Endometrial microvascular endothelial cells (primary cell): ENCODE measurements around the gene NAPG. TPM values are rescaled to one million over a fixed set of nuclear protein-coding genes. Genes with fewer than 3 reads are reported as not detected.

Source experiments
- in situ Hi-C: cut with HindIII; loops from 2 replicates; pipeline ENCODE4 v1.10.0; 2017; ENCODE audit warnings: low sequenced_read_pairs, low pct_unique_long_range_greater_than_20kb; ENCODE audit errors: inconsistent ontology term
- total RNA-seq: library from RNA; depleted of rRNA; stranded (reverse); fragments of >200 nt; gene quantifications from one replicate; pipeline ENCODE4 v1.2.3, GENCODE V29; 2015; ENCODE audit errors: inconsistent ontology term

The NAPG gene
- total RNA-seq = 23.5 TPM

DNA sequence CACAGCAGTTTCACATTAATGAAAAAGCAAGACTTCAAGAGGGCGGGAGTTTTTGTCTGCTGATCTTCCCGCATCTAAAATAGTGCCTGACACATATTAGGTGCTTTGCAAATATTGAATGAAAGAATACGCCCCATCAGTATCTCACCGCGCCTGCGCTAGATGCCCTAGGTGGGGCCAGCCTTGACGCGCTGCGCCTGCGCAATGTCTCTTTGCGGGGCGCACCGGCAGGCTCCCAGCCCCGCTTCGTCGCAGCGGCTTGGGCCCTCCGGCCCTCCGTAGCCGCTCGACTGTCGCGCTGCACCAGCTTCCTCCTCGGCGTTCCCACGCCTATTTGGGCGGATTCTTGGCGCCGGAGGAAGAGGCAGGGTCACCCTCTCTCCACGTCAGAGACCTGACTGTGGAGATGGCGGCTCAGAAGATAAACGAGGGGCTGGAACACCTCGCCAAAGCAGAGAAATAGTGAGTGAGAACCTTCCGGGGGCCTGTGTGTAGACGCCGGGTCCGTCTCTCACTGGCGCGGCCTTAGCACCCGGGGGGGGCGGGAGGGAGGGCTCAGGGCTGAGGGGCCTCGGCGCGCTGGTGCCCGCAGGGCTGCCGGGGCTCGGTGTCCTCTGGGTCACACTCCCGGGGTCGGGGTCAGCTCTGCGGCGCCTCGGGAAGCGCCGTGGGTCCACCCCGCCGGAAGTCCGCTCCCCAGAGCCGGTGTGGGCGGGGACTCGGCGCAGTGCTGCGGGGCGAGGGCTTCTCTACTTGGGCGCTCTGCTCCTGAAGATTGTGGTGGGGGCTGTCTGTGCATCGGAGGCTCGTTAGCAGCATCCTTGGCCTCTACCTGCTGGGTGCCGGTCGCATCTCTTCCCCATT, at the start of gene NAPG:
Gene NAPG (plus strand): TSS at position 331 of the 864 bp plus-strand sequence. CDS start 76 bp downstream, at position 407.
- in situ Hi-C loops = no loop called here

DNA sequence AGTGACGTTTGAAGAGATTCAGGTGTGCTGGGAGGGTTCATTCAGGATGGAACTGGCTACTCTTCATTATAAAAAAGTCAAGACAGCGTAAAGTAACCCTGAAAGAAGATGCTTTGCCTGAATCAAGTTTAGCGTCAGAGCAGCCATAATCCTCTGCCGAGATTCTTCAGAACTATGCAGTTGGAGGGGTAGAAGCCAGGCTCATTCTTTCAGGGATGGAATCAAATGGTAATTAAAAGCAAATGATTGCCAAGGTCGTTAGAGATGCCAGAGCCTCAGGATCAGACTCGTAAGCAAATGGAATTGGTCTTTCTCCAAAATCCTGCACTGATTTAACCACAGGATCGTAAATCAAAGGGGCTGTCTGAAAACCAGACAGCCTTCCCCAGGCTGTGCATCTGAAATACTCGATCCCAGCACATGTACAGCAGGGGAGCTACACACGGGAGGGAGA, 49.5 kb upstream of the NAPG start:
- in situ Hi-C loops = no loop called here

DNA sequence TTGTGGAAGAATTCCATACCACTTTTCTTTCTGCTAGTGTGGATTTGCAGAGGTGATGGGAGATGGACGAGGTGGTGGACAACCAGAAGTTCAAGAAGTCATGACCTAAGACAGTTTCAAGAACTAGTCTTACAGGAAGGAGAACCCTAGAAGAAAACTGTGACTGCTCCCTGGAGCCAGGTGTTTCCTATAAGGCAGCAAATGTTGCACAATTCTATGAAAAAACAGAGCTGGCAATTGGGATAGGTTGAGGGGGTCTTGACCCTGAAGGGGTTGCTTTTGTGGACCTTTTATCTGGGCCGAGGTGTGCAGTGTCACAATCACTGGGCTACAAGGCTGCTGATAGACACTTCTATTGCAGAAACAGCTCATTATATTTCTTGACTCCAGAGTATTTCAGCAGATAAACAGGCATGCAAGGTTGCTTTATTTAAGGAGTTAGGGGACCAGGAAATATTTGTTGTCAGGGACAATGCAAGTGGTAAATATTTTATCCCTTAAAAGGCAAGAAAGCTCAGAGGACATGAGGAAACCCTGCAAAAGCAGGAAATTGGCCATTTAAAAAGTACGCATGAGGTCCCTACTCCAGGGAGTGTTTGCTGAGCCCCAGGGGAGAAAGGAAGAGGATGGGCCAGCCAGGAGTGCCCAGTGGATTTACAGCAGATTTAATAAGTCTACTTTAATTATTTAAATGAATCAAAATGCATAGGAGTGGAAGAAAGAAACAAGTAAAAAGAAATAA, 48.5 kb upstream of the NAPG start:
- in situ Hi-C loops = no loop called here

DNA sequence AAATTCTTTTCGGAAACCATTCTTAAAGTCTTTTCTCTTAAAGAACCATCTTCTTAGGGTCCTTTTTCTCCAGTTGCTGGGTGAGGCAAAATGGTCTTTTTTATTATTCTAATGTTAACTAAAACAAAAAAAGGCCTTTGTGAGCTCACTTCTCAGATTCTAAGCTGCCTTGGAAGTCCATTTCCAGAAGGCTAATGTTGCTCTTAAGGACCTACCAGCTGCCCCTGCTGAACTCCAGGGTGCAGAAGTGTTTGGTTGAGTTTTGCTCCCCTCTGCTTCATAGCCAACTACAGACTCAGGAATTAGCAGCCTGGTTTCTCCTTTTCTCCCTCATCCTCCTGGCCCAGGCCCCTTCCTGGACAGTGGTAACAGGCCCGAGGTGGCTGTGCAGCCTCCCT, 48.0 kb upstream of the NAPG start:
- in situ Hi-C loops = no loop called here

DNA sequence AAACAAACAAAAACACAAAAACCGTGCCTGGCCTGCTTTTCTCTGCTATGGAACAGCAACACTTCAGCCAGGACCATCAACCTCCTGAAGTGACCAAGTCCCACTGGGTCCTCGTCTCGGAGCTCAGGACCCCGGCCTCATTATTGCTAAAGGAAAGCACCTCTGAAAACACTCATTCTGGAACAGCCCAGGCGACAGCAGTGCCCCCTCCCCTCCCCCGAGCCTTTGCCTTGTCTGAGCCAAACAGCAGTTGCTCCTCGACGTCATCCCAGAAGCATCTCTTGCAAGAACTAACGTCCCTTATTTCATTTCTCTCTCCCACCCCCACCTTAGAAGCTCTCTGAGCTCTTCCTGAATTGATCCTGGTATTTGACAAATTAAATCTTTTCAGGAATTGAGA, 44.0 kb upstream of the NAPG start:
- in situ Hi-C loops = no loop called here

DNA sequence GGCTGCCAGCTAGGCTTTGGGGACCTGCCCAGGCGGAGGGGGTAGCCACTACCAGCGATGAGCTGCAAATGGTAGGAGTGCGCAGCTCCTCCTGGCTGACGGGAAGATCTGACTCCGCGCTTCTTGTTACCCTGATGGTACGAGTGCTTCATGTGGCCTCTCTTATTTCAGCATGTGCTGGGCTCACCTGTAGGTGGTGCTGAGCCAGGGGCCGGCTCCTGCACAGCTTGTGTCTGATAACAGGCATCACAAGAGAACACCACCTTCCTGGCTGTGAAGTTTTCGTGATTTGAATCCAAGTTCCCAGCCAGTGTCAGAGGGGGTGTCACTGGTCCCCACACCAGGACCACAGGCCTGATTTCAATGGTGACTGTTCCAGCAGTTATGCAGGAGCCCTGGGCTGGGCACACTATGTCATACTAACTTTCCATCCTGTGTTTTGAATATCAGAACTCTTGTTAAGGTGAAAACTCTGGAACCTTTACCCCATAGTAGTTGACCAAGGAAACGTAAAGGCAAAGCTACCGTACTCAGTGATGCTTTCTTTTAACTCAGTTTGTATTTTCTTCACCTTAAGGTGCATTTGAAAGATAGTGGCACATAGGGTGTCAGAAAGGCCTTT, 43.4 kb upstream of the NAPG start:
- in situ Hi-C loops = no loop called here

DNA sequence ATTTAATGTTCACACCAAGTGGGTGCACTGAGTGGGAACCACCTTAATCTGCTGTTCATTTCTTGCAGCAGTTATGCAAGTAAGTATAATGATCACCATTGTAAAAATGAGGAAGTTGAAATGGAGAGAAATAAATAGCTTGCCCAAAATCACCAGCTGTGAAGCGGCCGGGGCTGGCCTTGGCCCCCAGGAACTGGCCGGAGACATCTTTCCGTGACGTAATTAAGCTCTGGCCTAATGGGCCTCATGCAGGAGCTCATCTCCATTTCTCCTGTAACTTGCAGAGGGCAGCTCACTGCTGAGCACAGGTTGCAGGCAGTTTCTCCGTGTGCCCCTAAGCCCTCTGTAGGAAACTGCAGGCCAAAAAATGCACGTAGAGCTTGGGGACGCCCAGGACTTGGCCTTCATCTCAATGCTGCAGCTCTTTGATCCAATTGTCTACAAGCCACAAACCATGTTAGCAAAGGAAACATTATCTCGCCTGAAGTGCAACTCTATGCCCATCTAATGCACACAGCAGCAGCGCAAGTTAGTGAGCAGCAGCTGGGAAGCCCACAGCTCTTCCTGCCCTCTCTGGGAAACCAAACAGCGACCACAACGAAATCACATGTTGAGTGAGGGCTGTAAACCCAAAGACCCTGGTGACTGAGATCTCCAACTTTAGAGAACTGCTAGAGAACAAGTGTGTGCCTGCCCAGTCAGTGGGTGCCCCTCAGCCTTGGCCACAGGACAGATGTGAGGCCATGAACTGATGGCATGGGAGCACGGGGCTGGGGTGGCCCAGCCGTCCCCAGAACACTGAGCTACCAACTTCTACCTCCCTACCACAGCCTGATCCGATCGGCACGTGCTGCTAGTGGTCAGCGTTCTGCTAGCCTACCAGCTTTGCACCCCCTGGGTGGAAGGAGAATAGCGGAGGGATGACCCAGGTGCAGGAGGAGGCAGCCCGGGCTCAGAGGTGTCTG, 42.6 kb upstream of the NAPG start:
- in situ Hi-C loops = no loop called here

DNA sequence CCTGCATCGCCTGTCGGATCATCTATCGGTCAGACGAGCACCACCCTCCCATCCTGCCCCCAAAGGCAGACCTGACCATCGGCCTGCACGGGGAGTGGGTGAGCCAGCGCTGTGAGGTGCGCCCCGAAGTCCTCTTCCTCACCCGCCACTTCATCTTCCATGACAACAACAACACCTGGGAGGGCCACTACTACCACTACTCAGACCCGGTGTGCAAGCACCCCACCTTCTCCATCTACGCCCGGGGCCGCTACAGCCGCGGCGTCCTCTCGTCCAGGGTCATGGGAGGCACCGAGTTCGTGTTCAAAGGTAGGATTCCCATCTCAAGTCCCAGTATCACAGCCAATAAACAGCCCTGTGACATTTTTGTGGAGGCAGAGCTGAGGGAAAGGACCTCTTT, 40.4 kb upstream of the NAPG start:
- in situ Hi-C loops = no loop called here

DNA sequence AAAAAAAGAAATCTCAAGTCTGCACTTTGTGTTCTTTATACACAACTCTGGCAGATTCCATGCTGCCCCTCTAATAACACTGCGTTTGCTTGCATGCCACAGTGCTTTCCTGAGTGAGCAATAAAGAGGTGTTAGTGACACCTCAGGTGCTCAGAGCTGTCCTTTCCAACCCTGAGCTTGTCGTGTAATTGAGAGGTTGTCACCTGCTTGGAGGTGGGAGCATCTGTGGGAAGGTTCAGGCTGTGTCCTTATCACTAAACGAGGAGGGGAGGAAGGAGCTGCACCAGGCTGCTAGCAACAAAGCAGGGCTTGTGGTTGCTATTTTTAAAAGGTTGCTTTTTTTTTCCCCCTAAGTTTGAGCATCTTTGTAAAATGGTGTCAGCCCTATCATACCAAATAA, 39.5 kb upstream of the NAPG start:
- in situ Hi-C loops = no loop called here

DNA sequence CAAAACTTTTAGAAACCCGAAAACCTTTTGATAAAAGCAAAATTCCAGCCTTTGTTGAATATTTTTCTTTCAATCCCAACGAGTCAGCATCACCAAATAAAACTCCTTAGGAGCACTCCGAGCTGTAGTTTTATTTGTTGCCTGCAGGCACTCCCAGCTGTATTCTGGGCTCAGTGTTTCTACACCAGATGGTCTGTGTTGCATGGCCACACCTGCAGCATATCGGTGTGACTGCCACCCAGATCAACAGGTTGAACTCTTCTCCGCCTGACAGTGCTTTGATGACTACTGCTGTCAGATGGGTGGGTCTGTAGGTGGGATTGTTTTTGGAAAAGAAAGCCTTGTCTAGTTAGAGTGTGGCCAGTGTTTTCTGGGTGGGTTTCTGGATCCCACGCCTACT, 38.7 kb upstream of the NAPG start:
- in situ Hi-C loops = no loop called here

DNA sequence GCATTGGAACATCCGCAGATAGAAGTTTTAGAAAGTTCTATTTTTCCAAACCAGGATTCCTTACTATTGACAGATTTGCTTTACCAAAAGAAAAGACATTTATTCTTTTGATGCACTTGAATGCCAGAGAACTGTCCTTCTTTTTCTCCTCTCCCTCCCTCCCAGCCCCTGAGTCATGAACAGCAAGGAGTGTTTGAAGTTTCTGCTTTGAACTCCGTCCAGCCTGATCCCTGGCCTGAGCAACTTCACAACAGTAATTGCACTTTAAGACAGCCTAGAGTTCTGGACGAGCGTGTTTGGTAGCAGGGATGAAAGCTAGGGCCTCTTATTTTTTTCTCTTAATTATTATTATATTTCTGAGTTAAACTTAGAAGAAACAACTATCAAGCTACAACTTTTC, 37.8 kb upstream of the NAPG start:
- in situ Hi-C loops = no loop called here

DNA sequence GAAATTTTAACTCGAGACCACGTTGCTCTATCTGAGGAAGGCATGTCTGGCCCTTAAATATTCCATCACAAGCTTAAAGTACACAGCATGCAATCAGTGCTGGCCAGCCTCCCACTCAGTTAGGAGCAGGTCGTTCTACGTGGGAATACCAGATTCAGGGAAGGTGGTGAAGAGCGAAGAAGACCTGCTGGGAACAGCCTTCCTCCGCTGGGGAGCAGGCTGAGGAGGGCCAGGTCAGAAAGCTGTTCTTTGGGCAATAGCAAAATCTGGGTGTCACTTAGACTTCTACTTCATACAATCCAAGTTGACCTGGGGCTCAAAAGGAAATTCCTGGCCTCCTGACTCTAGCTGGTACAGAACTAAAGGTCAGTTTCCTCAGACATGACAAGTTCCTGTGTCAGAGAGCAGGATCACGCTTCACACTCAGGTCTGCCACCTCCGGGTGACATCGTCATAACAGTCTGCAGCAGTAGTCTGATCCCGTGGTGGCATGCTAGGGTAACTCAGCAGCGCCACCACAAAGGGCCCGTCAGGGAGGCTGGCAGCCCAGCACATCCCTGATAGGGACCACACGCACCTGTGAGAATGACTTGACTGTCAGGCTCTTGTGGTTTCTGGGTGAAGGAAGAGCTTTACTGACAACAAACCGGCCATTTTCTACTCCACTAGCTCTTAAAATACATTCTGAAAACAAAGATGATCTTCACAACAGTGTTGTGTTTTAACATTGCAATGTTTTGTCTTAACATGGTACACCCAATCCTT, 35.2 kb upstream of the NAPG start:
- in situ Hi-C loops = no loop called here

DNA sequence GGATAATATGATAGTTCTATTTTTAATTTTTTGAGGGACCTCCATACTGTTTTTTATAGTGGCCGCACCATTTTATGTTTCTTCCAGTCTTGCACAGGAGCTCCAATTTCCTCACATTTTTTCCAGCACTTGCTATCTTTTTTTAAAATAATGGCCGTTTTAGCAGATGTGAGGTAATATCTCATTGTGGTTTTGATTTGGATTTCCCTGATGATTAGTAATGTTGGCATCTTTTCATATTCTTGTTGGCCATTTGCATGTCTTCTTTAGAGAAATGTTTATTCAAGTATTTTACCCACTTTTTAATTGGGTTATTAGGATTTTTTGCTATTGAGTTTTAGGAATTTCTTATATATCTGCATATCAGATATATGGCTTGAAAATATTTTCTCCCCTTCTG, 29.9 kb upstream of the NAPG start:
- in situ Hi-C loops = no loop called here

DNA sequence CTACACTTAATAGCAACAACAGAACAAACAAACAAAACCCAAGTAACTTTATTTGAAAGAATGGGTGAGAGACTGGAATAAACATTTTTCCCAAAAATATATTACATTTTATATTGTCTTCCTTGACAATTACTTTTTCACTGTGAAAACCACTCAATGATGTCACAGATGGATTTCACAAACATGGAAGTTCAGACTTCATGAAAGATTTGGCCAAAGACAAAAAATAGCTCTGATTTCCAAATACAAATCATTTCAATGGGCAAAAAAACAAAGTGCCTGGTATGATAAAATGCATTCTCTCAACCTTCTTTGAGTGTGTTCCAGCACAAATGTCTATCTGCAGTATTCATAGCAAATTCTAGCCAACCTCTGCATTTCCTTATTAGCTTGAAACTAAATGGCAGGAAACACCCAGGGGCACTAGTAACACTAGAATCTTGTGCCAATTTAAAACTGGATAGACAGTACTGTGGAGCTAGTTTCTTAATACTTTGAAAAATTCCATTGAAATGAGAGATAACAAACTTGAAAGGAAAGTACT, 28.5 kb upstream of the NAPG start:
- in situ Hi-C loops = no loop called here

DNA sequence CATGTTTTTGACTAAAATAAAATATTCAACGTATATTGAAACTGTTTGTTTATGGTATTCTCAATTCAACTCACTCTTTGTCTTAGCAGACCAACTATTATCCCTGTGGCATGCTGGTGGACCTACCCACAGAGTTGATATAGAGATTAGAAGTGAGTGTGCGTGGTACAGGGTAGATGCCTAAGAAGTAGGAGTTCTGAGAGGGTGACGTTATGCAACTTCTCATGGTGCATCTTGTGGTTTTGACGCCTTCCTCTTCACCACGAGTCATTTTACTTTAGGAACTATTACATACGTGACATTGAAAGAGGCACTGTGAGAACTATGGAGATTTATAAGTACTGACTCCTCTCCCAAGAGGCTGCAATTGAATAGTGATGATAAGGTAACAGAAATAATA, 26.6 kb upstream of the NAPG start:
- in situ Hi-C loops = no loop called here

DNA sequence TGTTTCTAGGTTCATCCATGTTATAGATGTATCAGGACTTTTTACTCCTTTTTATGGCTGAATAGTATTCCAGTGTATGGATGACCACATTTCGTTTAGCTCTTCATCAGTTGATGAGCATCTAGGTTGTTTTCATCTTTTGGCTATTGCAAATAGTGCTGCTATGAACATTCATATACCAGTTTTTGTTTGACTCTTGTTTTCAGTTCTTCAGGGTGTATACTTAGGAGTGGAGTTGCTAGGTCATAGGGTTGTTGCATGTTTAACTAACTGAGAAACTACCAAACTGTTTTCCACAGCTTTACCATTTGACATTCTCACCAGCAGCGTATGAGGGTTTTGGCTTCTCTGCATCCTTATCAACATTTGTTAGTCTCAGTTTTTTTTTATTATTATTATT, 25.8 kb upstream of the NAPG start:
- in situ Hi-C loops = loop anchor here (25.0 kb wide), 1 partner anchor 513 kb away; no protein-coding TSS in a partner anchor

DNA sequence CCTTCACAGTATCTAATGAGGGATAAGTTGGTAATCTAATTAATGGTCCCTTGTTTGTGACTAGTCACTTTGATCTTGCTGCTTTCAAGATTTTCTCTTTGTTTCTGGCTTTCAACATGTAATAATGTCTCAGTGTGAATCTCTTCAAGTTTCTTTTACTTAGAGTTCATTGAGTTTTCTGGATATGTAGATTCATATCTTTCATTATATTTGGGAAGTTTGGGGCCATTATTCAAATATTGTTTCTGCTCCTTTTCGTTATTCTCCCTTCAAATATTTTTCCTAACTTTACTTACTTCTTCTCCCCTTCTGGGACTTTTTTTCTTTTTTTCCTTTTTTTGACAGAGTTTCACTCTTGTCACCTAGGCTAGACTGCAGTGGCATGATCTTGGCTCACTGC, 21.1 kb upstream of the NAPG start:
- in situ Hi-C loops = loop anchor here (25.0 kb wide), 1 partner anchor 517 kb away; no protein-coding TSS in a partner anchor

DNA sequence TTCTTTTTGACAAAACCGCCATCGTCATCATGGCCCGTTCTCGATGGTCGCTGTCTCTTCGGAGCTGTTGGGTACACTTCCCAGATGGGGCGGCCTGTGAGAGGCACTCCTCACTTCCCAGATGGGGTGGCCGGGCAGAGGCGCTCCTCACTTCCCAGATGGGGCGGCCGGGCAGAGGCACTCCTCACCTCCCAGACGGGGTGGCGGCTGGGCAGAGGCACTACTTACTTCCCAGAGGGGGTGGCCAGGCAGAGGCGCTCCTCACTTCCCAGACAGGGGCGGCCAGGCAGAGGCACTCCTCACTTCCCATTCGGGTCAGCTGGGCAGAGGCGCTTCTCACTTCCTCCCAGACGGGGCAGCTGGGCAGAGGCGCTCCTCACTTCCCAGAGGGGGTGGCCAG, 19.9 kb upstream of the NAPG start:
- in situ Hi-C loops = loop anchor here (25.0 kb wide), 1 partner anchor 519 kb away; no protein-coding TSS in a partner anchor
